Stimulated activated CD8-positive, alpha-beta memory T cell treated with anti-CD3 and anti-CD28 coated beads, Interleukin-7, amount 100 ng/mL, for 24 hours (primary cell): ENCODE measurements around the gene CBFB.

Experiments
- DNase-seq: peaks from one replicate; pipeline ENCODE4 v3.0.0-alpha.2; 2020; ENCODE audit warnings: low read depth

The CBFB gene

DNA sequence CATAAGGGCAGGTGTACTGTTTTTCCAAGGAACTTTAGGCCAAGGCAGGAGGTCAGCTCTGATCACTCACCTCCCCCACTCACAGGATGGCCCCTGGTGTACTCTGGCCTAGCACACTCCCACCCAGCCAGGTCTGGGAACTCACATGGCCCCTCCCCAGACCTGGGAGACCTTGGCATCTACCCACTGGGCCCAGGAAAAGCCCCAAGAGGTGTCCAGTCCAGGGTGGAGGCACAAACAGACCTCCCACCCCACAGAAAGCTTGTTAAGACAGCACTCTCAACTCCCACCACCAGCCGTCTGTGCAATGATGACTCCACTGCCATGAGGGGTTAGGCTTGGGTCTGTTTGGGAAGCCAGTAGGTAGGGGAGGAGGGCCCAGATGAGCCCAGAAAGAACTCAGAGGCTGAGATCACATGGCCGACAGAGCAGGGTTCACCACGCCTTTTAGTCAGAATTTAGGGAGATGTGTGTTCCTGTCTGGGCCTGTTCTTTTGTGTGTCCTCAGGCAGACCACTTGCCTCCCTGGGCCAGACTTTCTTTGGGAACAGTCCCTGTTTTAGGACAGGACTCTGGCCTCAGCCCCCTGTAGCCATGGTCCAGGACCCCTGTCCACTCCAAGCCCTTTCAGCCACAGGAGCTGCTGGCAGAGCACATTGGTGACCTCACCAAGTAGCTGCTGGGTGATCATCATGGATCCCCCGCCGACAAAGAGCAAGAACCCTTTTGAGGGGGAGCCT lies 12.1 kb upstream of the CBFB start:
- no peak for DNase-seq

DNA sequence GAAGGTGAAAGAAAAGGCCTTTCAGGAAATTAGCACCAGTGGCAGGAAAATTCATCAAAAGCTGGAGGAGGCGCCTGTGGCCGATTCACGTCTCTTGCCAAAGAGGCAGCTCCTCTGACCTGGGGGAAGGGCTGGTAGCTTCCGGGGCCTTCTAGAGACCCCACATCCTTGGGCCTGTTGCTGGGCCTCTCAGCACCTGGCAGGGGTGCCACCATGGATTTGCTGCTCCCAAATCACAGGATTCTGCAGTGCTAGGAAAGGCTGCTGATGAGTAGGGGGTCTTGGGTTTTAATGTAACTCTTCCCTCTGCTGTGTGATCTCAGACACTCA lies 11.6 kb upstream of the CBFB start:
- DNase-seq = no peak

DNA sequence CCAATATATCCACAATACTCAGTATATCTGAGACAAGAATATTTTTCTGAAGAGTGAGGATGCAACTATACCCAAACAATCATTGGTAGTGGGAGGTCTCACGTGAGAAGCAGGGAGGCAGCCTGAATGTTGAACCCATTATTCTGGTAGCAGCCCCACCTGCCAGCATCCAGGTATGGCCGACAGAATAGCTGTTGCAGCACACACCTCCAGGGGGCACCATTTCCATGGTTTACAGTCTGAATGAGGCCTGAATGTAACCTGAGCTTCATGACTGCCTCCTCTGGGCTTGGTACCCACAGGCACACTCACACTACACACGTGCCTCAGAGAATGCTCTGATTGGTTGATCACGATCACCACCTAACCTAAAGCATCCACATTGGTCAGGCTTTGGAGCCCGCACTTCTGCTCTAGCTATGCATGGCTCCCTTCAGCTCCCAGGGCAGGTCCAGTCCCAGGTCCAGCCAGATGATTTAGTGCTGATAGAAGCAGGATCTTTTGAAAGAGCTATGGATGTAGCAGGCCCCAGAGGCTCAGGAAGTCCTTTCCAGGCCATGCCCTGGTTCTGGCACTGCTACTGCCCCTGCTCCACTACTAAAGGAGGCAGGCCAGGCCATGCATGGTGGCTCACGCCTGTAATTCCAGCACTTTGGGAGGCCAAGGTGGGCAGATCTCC lies 11.0 kb upstream of the CBFB start:
- DNase-seq = peak; percentile 78

DNA sequence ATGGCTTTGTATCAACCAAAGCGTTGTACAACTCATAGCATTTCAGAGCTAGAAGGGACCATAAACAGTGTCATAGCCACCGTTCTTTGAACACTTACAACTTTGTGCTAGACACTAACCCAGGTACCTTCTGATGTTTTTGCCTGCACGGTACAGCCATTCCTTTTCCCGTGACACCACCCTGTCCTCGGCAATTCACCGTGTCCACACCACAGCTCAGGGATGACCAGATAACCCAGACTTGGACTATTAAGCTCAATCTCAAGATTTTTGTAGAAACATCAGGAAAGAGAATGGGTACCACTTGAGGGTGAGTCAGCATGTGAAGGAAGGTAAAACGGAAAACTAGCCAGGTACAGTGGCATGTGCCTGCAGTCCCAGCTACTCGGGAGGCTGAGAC lies 9.8 kb upstream of the CBFB start:
- no peak for DNase-seq

DNA sequence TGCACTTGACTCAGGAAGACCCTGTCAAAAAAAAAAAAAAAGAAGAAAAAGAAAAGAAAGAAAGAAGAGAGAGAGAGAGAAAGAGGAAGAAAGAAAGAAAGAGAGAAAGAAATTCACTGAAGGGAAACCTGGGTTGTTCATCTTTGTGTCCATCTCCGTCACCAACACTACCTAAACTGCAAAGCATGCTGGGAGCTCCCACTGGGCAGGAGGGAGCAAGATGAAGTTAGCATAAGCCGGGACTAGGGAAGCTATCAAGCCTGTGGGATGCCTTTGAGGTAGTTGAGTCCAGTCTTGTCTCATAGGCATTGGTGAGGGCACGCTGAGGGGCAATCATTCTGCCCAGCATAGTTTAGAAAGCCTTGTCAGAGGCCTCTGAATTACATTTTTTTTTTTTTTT lies 7.6 kb upstream of the CBFB start:
- DNase-seq = no peak

DNA sequence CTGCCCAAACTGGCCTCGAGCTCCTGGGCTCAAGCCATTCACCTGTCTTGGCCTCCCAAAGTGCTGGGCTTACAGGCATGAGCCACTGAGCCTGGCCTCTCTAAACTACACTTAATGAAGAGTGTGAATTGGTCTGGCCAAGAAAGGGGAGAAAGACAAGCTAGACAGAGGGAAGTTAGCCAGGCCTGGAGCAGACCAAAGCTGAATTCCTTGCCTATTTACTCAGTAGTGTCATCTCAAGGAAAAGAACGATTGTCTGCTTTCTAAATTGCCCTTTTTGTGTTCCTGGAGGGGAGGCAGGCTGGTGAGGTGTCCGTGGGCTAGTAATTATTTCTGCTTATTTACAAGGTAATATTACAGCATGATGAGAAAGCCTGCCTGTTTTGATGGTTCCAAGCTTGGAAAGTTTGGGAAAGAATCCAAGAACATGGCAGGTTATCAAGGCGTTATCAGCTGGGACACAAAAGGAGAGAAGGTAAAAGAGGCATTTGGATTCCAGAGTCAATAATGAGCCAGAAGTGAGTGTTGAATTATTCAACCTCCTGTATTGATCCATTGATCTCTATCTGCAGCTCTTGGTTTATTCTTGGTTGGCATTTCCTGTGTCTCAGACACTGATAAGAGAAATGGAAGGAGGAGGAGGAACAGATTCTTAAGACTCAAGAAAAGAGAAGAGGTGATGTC lies 6.3 kb upstream of the CBFB start:
- no peak for DNase-seq

DNA sequence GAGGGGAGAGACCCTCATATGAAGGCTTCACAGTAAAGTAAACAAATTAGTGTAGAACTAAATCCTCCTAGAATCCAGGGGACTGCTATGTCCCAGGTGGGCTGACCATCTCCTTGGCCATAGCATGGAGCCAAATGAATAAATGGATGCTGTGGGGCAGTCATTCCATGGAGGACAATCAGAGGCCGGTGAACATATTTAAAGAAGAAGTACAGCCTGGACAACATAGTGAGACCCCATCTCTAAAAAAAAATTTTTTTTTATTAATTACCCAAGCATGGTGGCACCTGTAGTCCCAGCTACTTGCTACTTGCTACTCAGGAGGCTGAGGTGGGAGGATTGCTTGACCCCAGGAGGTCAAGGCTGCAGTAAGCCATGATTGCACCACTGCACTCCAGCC lies 5.3 kb upstream of the CBFB start:
- no peak for DNase-seq

DNA sequence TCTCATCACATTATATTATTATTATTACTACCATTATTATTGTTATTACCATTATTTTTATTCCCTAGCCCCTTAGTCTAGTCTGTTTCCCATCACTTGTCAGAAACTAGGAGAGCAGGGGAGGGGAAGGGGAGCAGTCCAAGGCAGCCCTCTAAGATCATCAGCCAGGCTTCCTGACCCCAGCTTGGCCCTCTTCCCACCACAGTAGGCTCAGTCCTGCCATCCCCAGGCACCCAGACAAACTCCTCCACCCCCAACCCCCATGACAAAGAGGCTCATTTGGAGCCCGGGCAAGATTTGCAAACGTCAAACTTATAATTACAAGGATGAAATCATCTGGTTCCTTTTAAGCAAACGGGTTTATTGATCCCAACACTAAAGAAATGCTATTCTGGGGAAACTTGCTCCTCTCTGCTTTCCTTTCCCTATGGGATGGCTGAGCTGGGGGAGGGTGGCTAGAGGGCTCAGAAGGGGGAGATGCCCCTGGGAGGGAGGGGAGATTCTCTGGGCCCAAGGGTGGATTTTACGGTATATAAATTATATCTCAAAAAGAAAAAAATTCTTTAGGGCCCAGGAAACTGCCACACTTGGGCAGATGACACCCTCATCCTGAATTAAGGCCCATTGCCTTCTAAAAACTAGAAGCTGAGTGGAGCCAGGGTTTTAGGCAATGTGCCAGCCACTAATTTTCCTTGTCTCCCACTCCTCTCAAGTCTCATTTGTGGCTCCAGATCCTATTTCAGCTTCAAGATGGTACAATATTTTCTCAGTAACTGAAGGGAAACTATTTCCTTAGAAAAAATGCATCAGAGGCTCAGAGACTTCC lies 4.4 kb upstream of the CBFB start:
- DNase-seq = no peak

DNA sequence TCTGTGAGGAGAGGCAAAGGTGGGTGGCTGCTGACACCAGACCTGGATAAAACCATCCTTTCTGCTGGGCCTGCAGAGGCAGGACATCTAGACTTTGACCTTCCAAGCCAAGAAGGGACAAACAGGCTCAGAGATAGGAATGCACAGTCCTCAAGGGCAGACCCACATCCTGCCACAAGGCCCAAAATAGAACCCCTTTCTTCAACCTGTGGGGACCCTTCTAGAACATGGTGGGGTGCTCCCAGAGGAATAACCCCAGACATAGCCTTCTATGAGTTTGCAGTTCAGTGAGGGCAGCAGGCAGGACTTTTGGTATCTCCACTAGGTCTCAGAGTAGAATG lies 3.8 kb upstream of the CBFB start:
- no peak for DNase-seq

DNA sequence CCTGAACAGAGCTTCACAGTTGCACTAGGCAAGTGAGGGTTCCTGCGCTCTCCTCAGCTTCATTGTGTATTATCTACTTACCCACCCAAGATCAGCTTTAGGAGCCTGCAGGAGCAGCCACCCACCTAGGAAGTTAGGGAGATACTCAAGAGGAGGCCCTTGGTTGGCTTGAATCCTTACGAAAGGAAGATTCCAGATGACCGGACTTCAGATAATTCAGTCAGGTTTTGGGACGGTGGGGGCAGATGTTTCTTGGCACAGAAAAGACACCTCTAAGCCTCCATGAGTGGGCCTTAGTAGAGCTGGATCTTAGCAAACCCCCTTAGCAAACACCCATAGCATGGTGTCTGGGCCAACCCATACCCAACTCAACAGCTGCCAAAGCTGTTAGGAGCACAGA lies 2.4 kb upstream of the CBFB start:
- no peak for DNase-seq

DNA sequence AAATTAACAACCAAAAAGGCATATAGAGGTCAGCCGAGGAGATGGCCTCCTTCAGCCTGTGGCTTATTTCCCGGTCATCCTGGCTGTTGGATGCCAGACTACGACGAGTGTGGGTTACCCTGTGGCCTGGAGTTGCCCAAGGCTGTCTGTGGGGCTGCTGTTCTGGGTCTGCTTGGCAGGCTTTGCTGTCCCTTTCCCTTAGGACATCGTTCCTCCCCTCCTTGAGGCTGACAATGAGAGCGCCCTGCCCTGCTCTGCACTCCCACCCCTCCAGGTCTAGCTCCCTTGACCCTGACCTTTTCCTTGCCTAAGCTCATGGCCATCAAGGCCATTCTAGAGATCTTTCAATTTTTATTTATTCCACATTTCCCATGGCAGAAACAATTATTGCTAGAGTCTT lies 1.9 kb upstream of the CBFB start:
- no peak for DNase-seq

DNA sequence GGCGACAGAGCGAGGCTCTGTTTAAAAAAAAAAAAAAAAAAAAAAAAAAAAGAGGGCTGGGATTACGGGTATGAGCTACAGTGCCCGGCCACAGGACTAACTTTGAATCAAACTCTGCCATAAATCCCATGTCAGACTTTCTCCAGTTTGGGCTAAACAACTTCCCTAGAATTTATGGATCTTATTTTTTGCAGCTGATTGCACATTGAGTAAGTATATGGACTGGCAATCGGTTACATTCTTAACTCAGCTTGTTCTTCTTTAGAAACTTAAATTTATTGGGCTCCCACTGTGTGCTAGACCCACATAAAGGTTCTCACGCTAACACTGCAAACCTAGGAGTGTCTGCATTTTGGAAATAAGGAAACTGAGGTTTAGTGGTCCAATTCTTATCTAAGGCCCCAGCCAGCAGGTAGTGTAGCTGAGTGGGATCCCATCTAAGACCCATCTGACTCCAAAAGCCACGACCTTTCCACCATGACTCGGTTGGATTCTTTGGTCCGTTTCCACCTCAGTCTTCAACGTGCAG lies 718 bp upstream of the CBFB start:
- no peak for DNase-seq

DNA sequence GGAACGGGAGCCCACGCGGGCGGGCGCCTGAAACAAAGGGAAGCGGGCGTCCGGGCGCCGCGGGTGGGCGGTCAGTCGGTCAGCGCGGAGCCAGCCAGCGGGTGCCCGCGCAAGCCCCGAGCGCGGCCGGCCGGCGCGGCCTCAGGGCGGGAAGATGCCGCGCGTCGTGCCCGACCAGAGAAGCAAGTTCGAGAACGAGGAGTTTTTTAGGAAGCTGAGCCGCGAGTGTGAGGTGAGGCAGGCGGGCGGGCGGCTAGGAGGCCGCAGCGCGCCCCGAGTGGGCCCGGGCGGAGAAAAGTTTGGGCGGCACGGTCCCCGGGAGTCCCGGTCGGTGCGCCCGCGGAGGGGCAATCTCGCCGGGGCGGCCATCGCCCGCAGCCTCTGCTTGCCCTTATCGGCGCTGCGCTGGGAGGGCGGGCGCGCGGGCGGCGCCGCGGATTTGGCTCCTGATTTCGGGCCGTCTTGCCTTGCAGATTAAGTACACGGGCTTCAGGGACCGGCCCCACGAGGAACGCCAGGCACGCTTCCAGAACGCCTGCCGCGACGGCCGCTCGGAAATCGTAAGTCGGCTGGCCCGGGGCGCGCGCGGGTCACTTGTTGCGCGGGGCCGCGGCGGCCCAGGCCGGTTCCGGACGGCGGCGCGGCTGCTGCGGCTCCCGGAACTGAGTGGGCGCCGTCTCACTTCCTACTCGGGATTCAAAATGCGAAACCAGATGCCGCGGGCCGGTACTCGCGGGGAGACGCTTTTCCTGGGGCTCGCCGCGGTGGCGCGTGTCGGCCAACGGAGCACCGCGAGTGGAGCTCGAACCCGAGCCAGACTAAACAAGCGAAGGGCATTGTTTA lies 526 bp downstream of the CBFB start:
- DNase-seq = peak; percentile 33

DNA sequence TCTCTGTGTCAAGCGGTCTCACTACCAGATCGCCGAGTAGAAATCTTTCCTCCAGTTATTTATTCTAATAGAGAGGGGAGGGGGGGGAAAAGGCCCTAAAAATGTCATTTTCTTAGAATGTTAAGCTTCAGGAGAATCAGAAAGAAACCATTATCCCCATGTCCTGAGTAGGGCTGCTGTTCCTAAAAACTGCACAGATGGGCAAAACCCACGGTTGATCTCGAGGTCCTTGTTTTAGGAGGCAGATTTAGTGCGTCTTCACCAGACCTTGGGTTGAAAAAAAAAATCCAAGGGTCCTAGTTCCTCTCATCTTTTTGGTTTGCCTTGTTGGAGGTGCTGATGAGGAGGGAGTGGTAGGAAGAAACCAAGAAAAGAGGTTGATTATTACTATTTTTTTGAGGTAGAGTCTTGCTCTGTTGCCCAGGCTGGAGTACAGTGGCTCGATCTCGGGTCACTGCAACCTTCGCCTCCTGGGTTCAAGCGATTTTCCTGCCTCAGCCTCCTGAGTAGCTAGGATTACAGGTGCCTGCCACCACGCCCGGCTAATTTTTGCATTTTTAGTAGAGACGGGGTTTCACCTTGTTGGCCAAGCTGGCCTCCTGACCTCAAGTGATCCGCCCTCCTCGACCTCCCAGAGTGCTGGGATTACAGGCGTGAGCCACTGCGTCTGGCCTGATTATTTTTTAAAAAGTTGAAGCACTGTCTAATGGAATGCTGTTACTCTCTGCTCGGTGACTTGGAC lies 1.4 kb downstream of the CBFB start:
- DNase-seq = no peak

DNA sequence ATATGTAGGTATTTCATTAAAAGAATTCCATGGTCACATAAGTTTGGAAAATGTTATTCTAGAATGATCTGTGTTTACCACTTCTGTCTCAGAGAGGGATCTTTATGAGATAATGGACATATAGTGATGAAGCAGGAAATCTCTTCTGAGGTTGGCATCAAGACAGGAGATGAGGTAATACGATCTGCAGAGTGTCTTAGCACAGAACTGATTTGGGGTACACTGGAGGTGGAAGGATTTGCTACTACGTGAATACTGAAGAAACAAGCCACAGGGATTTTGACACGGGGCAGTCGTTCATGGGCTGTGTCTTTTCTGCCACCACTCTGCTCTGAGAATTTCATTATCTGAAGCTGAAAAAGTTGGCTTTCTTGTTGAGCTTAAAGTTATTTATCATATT lies 5.5 kb downstream of the CBFB start:
- DNase-seq = no peak

DNA sequence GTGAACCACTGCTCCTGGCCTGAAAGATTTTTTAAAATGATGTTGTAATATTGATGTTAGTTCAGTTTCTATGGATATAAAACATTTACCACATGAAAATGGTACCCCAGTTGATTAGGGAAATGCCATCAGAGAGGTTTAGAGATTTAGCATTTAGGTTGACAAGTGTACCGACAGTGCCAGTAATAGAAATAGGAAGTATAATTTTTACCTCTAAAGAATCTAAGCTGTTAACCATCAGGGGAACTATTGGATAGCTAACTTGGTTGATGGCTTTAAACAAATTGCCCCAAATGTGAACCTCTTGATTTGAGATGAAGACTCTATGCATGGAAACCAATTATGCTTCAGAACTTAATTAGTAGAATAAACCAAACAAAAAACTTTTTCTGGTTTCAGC lies 6.4 kb downstream of the CBFB start:
- no peak for DNase-seq

DNA sequence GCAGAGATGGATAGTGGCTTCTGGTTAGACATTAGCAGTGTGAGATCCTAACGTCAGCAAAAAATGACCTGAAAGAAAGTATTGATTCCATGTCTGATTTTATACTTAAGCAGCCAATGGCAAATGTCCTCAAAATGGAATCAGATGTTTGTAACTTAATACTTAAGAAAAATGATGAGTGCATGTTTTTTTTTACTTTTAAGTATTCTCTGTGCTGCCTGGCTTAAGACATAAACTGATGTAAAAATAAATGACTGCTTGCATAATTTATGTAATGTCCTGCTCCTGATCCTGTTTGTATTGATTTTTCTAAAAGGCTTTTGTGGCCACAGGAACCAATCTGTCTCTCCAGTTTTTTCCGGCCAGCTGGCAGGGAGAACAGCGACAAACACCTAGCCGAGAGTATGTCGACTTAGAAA lies 7.4 kb downstream of the CBFB start:
- DNase-seq = no peak

DNA sequence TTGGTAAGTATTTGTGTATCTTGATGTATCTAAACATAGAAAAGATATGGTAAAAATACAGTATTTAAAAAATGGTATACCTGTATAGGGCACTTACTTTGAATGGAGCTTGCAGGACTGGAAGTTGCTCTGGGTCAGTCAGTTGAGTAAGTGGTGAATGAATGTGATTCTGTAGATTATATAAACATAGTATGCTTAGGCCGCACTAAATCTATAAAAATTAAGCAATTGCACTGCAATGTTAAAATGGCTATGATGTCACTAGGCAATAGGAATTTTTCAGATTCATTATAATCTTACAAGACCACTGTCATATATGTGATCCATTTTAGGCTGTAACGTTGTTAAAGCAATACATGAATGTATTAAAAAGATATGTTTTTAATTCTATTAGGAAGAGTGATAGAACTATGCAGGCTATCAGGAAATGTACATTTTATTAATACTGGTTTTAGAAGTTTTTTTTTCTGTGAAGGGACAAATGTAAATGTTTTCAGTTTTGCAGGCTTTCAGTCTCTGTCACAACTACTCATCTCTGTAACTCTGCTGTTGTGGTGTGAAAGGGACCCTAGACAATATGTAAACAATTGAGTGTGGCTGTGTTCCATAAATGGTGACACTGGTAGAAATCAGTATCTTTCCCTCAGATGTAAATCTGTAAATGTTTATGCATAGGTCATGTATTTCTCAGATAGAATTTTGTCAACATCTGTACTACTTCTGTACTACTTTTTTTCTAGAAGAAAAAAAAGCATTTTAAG lies 10.5 kb downstream of the CBFB start:
- no peak for DNase-seq

DNA sequence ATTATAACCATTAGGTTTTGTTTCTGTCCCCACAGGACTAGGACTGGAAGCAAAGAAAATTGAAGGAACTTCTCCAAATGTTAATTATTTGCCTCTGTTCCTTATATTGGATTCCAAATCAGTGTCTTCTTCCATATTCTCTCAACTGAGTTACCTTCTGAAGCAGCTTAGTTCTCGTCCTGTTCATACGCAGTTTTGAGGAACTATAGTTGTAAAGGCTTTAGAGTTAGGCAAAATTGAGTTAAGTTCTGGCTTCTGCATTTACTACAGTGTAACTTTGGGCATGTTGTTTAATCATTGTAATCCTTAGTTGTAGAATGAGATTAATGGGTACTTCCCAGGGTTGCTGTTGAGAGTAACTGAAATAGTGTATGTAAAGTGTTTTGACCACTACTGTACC lies 11.2 kb downstream of the CBFB start:
- no peak for DNase-seq

DNA sequence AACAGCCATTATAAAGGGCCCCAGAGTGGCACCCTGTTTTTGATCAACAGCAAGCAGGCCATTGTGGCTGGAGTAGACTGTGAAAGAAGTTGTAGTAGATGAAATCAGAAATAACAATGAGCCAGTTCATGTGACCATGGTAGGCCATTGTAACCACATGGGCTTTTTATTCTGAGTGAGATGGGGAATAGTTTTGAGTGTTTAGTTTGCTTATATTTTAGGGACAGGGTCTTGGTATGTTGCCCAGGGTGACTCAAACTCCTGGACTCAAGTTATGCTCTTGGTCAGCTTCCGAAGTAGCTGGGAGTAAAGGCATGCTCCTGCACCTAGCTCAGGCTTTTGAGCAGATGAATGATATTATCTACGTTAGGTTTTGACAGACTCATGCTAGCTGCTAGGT lies 12.0 kb downstream of the CBFB start:
- DNase-seq = no peak
